ENCODE data around the gene FAM120B.

- TF ChIP-seq TAF1 (IDR thresholded peaks at IDR 0.05; ENCODE audit: low read depth, low read length): no peak
- TF ChIP-seq POLR2AphosphoS5 (IDR thresholded peaks at IDR 0.05; ENCODE audit: low read depth, low read length): no peak
- TF ChIP-seq SPI1 (IDR thresholded peaks at IDR 0.05; ENCODE audit: low read depth, low read length): no peak
- no peak for TF ChIP-seq POLR2A (IDR thresholded peaks at IDR 0.05; ENCODE audit: low read depth, low read length)
- no peak for TF ChIP-seq PAX5 (IDR thresholded peaks at IDR 0.05; ENCODE audit: insufficient read depth, low read length, severe bottlenecking)
- no peak for TF ChIP-seq POU2F2 (IDR thresholded peaks at IDR 0.05; ENCODE audit: low read depth, low read length)
Observed at GRCh38 chr6:170262489-170263088, 44.0 kb upstream of the FAM120B start.
